Measurements from ENCODE around the gene FEM1A.
"Not testable (repeated sequence)": the region's sequence is repeated elsewhere in the genome, so short reads cannot be mapped to it uniquely, and the experiment has no call there.

- TF ChIP-seq EZH2 (IDR thresholded peaks at IDR 0.05; ENCODE audit: insufficient read depth, poor library complexity, severe bottlenecking); EZH2phosphoT487 (IDR thresholded peaks at IDR 0.05; ENCODE audit: insufficient read depth, low read depth): not testable (repeated sequence)
Observed at GRCh38 chr19:4822354-4822753, 30.8 kb downstream of the FEM1A start.
